Hepatocyte (in vitro differentiated cells): Measurements from ENCODE around the gene TTN.

ENCODE experiments used
- CTCF ChIP-seq: fragments of 200-600 bp; sonication (generic); IDR thresholded peaks from 2 replicates; pipeline ENCODE4 v1.5.1; 2016; ENCODE audit warnings: antibody characterized with exemption, mild to moderate bottlenecking; ENCODE audit not compliant: poor library complexity
- EZH2phosphoT487 ChIP-seq: fragments of 200-600 bp; sonication (generic); IDR thresholded peaks from one replicate; pipeline ENCODE4 v1.6.1; 2018; ENCODE audit warnings: antibody characterized with exemption, mild to moderate bottlenecking, low read depth, moderate library complexity; ENCODE audit not compliant: unreplicated experiment, severe bottlenecking

- TF ChIP-seq EZH2phosphoT487: no peak
- no peak for TF ChIP-seq CTCF
Observed at GRCh38 chr2:178811901-178812300, 4.7 kb upstream of the TTN start.
